ENCODE data around the gene PEX14. TPM values are rescaled to one million over a fixed set of nuclear protein-coding genes. Genes with fewer than 3 reads are reported as not detected.
A peak's percentile ranks its signal among the peaks of the same experiment; 100 is the strongest.

PEX14 gene
- total RNA-seq, 3 donors from 2014 or later: 12.5 to 16.1 (median 14.8) TPM

GRCh38 chr1:10495475-10495817 lies 20.7 kb downstream of the PEX14 start:
- DNase-seq (ENCODE audit: low spot score in 2 of 2): peak in 1 of 2 donors; percentile 42
- Histone ChIP-seq H3K27ac (peak overlapping the region; percentile 86), H3K4me3 (peak overlapping the region in 2 of 3 donors; percentile 26 to 55), H3K9me3 (no peaks in the 10 kb centered on the region), H3K36me3 (no peaks in the 10 kb centered on the region), H3K27me3 (no peaks in the 10 kb centered on the region), H3K4me1 (peaks cover 7 to 10% of the 10 kb centered on the region in 2 donors)
- TF ChIP-seq, protein P1, sequence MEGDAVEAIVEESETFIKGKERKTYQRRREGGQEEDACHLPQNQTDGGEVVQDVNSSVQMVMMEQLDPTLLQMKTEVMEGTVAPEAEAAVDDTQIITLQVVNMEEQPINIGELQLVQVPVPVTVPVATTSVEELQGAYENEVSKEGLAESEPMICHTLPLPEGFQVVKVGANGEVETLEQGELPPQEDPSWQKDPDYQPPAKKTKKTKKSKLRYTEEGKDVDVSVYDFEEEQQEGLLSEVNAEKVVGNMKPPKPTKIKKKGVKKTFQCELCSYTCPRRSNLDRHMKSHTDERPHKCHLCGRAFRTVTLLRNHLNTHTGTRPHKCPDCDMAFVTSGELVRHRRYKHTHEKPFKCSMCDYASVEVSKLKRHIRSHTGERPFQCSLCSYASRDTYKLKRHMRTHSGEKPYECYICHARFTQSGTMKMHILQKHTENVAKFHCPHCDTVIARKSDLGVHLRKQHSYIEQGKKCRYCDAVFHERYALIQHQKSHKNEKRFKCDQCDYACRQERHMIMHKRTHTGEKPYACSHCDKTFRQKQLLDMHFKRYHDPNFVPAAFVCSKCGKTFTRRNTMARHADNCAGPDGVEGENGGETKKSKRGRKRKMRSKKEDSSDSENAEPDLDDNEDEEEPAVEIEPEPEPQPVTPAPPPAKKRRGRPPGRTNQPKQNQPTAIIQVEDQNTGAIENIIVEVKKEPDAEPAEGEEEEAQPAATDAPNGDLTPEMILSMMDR (IDR thresholded peaks at IDR 0.05): no peak
- no peak for TF ChIP-seq POLR2A (IDR thresholded peaks at IDR 0.05)
- no peak for TF ChIP-seq POLR2AphosphoS5 (IDR thresholded peaks at IDR 0.05)
- intact Hi-C loops (cut with DNase I; ENCODE audit: low total_unique reads): no loop called here

- Histone ChIP-seq H3K36me3 (no peaks in the 10 kb centered on the region), H3K27me3 (no peaks in the 10 kb centered on the region), H3K4me3 (no peak overlapping the region), H3K4me1 (peaks cover 7 to 10% of the 10 kb centered on the region in 2 donors), H3K9me3 (no peaks in the 10 kb centered on the region), H3K27ac (peak overlapping the region; percentile 86)
- DNase-seq (ENCODE audit: low spot score in 2 of 2): peak in 1 of 2 donors; percentile 93
- TF ChIP-seq POLR2AphosphoS5 (IDR thresholded peaks at IDR 0.05): peak in 1 of 3 donors; percentile 46
- TF ChIP-seq, protein P1 (IDR thresholded peaks at IDR 0.05): no peak
- intact Hi-C loops (cut with DNase I; ENCODE audit: low total_unique reads): no loop called here
Observed at GRCh38 chr1:10495952-10496351, 21.2 kb downstream of the PEX14 start.

GRCh38 chr1:10497109-10497508 lies 22.4 kb downstream of the PEX14 start:
- no peak overlapping the region for H3K4me3 ChIP-seq
- H3K27me3 ChIP-seq: no peaks in the 10 kb centered on the region
- TF ChIP-seq POLR2A (IDR thresholded peaks at IDR 0.05) (no peak), POLR2AphosphoS5 (IDR thresholded peaks at IDR 0.05) (no peak)
- TF ChIP-seq, protein P1 (IDR thresholded peaks at IDR 0.05): no peak
- H3K9me3 ChIP-seq: no peaks in the 10 kb centered on the region
- DNase-seq (ENCODE audit: low spot score in 2 of 2): no peak
- no peaks in the 10 kb centered on the region for H3K36me3 ChIP-seq
- H3K27ac ChIP-seq: peak overlapping the region in 1 of 2 donors; percentile 10
- H3K4me1 ChIP-seq: peaks cover 7 to 10% of the 10 kb centered on the region in 2 donors
- intact Hi-C loops (cut with DNase I; ENCODE audit: low total_unique reads): no loop called here

GRCh38 chr1:10498231-10498630 lies 23.5 kb downstream of the PEX14 start:
- peaks cover 7 to 10% of the 10 kb centered on the region in 2 donors for H3K4me1 ChIP-seq
- intact Hi-C loops (cut with DNase I; ENCODE audit: low total_unique reads): no loop called here
- TF ChIP-seq, protein P1 (IDR thresholded peaks at IDR 0.05): no peak
- TF ChIP-seq POLR2A (IDR thresholded peaks at IDR 0.05): no peak
- no peak for TF ChIP-seq POLR2AphosphoS5 (IDR thresholded peaks at IDR 0.05)

GRCh38 chr1:10502206-10502605 lies 27.5 kb downstream of the PEX14 start:
- TF ChIP-seq, protein P1 (IDR thresholded peaks at IDR 0.05): no peak
- no peak for TF ChIP-seq POLR2AphosphoS5 (IDR thresholded peaks at IDR 0.05)
- no peak for TF ChIP-seq POLR2A (IDR thresholded peaks at IDR 0.05)
- H3K36me3 ChIP-seq: no peaks in the 10 kb centered on the region
- no peak overlapping the region for H3K4me3 ChIP-seq
- intact Hi-C loops (cut with DNase I; ENCODE audit: low total_unique reads): no loop called here
- no peaks in the 10 kb centered on the region for H3K27me3 ChIP-seq
- no peaks in the 10 kb centered on the region for H3K9me3 ChIP-seq
- H3K4me1 ChIP-seq: no peaks in the 10 kb centered on the region
- no peak for DNase-seq (ENCODE audit: low spot score in 2 of 2)
- H3K27ac ChIP-seq: no peak overlapping the region

More at GRCh38 chr1:10498231-10498630, 23.5 kb downstream of the PEX14 start:
- H3K9me3 ChIP-seq: no peaks in the 10 kb centered on the region
- DNase-seq (ENCODE audit: low spot score in 2 of 2): no peak
- no peak overlapping the region for H3K27ac ChIP-seq
- H3K36me3 ChIP-seq: no peaks in the 10 kb centered on the region
- H3K27me3 ChIP-seq: no peaks in the 10 kb centered on the region
- no peak overlapping the region for H3K4me3 ChIP-seq

Data from breast epithelium (tissue), 4 donors.